Smooth muscle cell (in vitro differentiated cells): Measurements from ENCODE around the gene TUBB4A. TPM values are rescaled to one million over a fixed set of nuclear protein-coding genes. Genes with fewer than 3 reads are reported as not detected.

Source experiments
- DNase-seq: peaks from one replicate; lab custom pipeline; 2025; ENCODE audit not compliant: unreplicated experiment; lab: John Stamatoyannopoulos, UW
- H2AFZ ChIP-seq: fragments of 200-600 bp; sonication (generic); 2 replicates; pipeline ENCODE4 v1.6.0; 2016; ENCODE audit warnings: antibody characterized with exemption, low read depth, mild to moderate bottlenecking
- H3F3A ChIP-seq: fragments of 200-600 bp; sonication (generic); 2 replicates; pipeline ENCODE4 v1.6.0; 2017; ENCODE audit warnings: antibody characterized with exemption, low read depth
- H3K27ac ChIP-seq: fragments of 200-600 bp; sonication (generic); 2 replicates; pipeline ENCODE4 v1.5.1; 2016; ENCODE audit warnings: low read depth, mild to moderate bottlenecking
- H3K27me3 ChIP-seq: fragments of 200-600 bp; sonication (generic); 2 replicates; pipeline ENCODE4 v1.6.1; 2016; ENCODE audit warnings: low read depth, mild to moderate bottlenecking
- H3K36me3 ChIP-seq: fragments of 200-600 bp; sonication (generic); 2 replicates; pipeline ENCODE4 v1.5.1; 2016; ENCODE audit warnings: low read depth
- H3K4me1 ChIP-seq: fragments of 200-600 bp; sonication (generic); 2 replicates; pipeline ENCODE4 v1.5.1; 2016; ENCODE audit warnings: low read depth
- H3K4me2 ChIP-seq: fragments of 200-600 bp; sonication (generic); 2 replicates; pipeline ENCODE4 v1.6.0; 2016; ENCODE audit warnings: mild to moderate bottlenecking
- H3K4me3 ChIP-seq: fragments of 200-600 bp; sonication (generic); 2 replicates; pipeline ENCODE4 v1.5.1; 2016; ENCODE audit warnings: mild to moderate bottlenecking
- H3K79me2 ChIP-seq: fragments of 200-600 bp; sonication (generic); 2 replicates; pipeline ENCODE4 v1.6.0; 2016; ENCODE audit warnings: low read depth, mild to moderate bottlenecking
- H3K9ac ChIP-seq: fragments of 200-600 bp; sonication (generic); 2 replicates; pipeline ENCODE4 v1.6.0; 2016; ENCODE audit warnings: low read depth
- H3K9me3 ChIP-seq: fragments of 200-600 bp; sonication (generic); replicated peaks from 2 replicates; pipeline ENCODE4 v1.5.1; 2016; ENCODE audit warnings: low read depth
- H4K20me1 ChIP-seq: fragments of 200-600 bp; sonication (generic); 2 replicates; pipeline ENCODE4 v1.6.0; 2016; ENCODE audit warnings: low read depth
- WGBS: methylation state at CpG from one replicate; pipeline ENCODE4 v1.1.7; 2016; ENCODE audit warnings: low lambda C conversion rate; 5-methylcytosine and 5-hydroxymethylcytosine counted together
- polyA plus RNA-seq: library from polyadenylated mRNA; unstranded; fragments of >200 nt; fragmentation: Nextera tagmentation; extraction: Ambion mirVana; gene quantifications from 2 replicates; pipeline ENCODE4 v1.2.1, GENCODE V29; 2016
- total RNA-seq: library from RNA; depleted of rRNA; stranded (reverse); fragments of >200 nt; gene quantifications from 2 replicates; pipeline ENCODE4 v1.2.3, GENCODE V29; 2014
- TF ChIP-seq, protein P1 (sequence below): fragments of 200-600 bp; sonication (generic); IDR thresholded peaks from 2 replicates; pipeline ENCODE4 v1.5.1; 2017; ENCODE audit warnings: borderline replicate concordance, mild to moderate bottlenecking, antibody characterized with exemption; ENCODE audit not compliant: insufficient read depth, poor library complexity, severe bottlenecking

The TUBB4A gene
- total and polyA plus RNA-seq, 2 experiments from 2014 or later: not detected

DNA sequence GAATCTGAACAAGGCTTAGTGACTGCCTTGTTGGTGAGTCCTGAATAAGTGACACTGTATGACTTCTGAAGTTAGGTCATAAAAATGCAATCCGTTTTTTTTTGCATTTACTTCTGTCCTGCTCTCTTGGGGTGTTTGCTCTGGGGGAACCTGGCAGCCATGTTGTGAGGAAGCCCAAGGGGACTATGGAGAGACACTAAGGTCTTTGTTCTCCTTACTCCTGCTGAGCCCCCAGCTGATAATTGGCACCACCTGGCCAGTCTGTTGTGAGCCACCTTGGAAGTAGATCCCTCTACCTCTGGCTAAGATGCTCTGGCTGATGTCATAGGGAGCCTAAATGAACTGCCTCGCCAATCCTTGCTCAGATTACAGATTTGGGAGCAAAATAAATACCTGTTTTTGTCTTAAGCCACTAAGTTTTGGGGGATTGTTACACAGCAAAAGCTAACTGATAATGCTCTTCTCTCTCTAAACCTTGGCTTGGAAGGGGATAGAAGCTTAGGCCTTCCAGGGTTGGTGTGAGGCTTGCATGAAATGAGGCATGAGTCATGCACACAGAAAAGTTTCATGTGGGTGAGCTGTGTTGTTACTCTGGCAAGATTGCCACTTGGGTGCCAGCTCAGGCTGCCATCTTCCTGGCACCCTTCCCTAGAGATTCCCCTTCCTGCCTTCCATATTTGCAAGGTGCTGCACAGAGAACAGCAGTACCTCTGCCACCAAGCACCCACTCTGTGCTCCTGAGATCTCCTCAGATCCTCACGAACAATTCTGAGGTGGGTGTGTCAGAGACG, 10.1 kb downstream of the TUBB4A start:
- Histone ChIP-seq H2AFZ (no peak overlapping the region), H3K4me1 (no peaks in the 10 kb centered on the region), H4K20me1 (no peaks in the 10 kb centered on the region), H3K4me3 (no peak overlapping the region), H3K27me3 (no peaks in the 10 kb centered on the region), H3K79me2 (no peaks in the 10 kb centered on the region), H3K27ac (no peak overlapping the region), H3K9me3 (no peaks in the 10 kb centered on the region), H3K9ac (no peak overlapping the region), H3F3A (no peaks in the 10 kb centered on the region), H3K4me2 (no peak overlapping the region), H3K36me3 (no peaks in the 10 kb centered on the region)
- 82% methylated on average over 4 of the region's 4 CpGs for WGBS
- no peak for DNase-seq
- TF ChIP-seq, protein P1, sequence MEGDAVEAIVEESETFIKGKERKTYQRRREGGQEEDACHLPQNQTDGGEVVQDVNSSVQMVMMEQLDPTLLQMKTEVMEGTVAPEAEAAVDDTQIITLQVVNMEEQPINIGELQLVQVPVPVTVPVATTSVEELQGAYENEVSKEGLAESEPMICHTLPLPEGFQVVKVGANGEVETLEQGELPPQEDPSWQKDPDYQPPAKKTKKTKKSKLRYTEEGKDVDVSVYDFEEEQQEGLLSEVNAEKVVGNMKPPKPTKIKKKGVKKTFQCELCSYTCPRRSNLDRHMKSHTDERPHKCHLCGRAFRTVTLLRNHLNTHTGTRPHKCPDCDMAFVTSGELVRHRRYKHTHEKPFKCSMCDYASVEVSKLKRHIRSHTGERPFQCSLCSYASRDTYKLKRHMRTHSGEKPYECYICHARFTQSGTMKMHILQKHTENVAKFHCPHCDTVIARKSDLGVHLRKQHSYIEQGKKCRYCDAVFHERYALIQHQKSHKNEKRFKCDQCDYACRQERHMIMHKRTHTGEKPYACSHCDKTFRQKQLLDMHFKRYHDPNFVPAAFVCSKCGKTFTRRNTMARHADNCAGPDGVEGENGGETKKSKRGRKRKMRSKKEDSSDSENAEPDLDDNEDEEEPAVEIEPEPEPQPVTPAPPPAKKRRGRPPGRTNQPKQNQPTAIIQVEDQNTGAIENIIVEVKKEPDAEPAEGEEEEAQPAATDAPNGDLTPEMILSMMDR: no peak

DNA sequence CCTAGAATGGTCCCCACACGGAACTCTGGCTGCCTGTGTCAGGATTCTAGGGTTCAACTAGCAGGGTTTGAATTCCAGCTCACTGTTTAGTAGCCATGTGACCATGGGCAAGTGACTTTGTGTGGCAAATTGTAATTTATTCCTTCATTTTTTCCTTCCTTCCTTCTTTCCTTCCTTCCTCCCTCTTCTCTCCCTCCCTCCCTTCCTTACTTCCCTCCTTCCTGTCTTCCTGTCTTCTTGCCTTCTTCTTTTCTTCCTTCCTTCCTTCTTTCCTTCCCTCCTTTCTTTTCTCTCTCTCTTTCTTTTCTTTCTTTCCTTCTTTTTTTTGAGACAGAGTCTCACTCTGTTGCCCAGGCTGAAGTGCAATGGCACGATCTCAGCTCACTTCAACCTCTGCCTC, 12.0 kb downstream of the TUBB4A start:
- Histone ChIP-seq H3K27ac (no peak overlapping the region), H3K36me3 (no peaks in the 10 kb centered on the region), H3K4me3 (no peak overlapping the region), H3K4me1 (no peaks in the 10 kb centered on the region), H3F3A (no peaks in the 10 kb centered on the region), H3K9ac (no peak overlapping the region), H3K9me3 (no peaks in the 10 kb centered on the region), H2AFZ (no peak overlapping the region), H4K20me1 (no peaks in the 10 kb centered on the region), H3K27me3 (no peaks in the 10 kb centered on the region), H3K4me2 (no peak overlapping the region), H3K79me2 (no peaks in the 10 kb centered on the region)
- TF ChIP-seq, protein P1: no peak
- no peak for DNase-seq
- 86% methylated on average over 2 of the region's 2 CpGs for WGBS

DNA sequence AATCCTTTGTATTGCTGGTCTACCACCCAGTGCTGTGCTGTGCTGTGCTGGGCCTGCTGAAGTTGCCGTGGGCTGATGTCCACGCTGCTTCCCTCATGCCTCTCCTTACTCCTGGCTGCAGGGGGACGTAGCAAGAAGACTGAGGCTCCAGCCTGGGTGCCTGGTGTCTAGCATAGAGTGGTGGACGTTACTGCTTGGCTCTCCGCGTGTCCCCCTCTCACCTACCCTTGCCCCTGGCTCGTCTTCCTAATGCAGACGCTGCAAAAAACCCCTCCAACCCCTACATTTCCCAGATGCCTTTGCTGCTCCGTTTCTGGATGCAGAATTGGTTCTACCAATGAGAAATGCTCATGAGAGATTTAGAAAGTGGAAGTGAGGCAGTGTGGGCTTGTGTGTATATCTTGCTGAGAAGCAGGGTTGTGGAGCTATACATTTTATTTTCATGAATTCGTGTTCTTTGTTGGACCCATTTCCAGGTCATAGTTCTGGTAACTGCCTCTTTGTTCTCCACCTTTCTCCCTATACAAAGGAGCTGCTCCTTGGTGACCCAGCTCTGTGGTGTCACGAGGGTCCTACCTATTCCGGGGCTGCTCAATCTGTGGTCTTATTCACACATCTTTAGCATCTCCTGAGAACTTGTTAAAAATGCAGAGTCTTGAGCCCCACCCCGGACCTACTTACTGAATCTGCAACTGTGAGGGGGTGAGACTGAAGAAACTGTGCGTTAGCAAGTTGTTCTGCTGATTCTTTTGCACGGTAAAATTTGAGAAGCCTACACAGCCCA, 12.6 kb downstream of the TUBB4A start:
- Histone ChIP-seq H3K4me1 (no peaks in the 10 kb centered on the region), H3F3A (no peaks in the 10 kb centered on the region), H4K20me1 (no peaks in the 10 kb centered on the region), H3K4me2 (no peak overlapping the region), H3K27me3 (no peaks in the 10 kb centered on the region), H3K27ac (no peak overlapping the region), H3K9ac (no peak overlapping the region), H3K79me2 (no peaks in the 10 kb centered on the region), H2AFZ (no peak overlapping the region), H3K9me3 (no peaks in the 10 kb centered on the region), H3K4me3 (no peak overlapping the region), H3K36me3 (no peaks in the 10 kb centered on the region)
- 71% methylated on average over 15 of the region's 15 CpGs for WGBS
- DNase-seq: no peak
- TF ChIP-seq, protein P1: no peak
